Hepatocyte (in vitro differentiated cells): ENCODE data around the gene TSPAN9.
"Not testable (repeated sequence)": the region's sequence is repeated elsewhere in the genome, so short reads cannot be mapped to it uniquely, and the experiment has no call there.

Source experiments
- EZH2 ChIP-seq: fragments of 200-600 bp; sonication (generic); IDR thresholded peaks from 2 replicates; pipeline ENCODE4 v1.6.1; 2016; ENCODE audit warnings: antibody characterized with exemption, mild to moderate bottlenecking, borderline replicate concordance
- EZH2phosphoT487 ChIP-seq: fragments of 200-600 bp; sonication (generic); IDR thresholded peaks from one replicate; pipeline ENCODE4 v1.6.1; 2018; ENCODE audit warnings: antibody characterized with exemption, mild to moderate bottlenecking, low read depth, moderate library complexity; ENCODE audit not compliant: unreplicated experiment, severe bottlenecking
- TF ChIP-seq, protein P1 (sequence below): fragments of 200-600 bp; sonication (generic); IDR thresholded peaks from 2 replicates; pipeline ENCODE4 v1.5.1; 2016; ENCODE audit warnings: antibody characterized with exemption, mild to moderate bottlenecking; ENCODE audit not compliant: poor library complexity

DNA sequence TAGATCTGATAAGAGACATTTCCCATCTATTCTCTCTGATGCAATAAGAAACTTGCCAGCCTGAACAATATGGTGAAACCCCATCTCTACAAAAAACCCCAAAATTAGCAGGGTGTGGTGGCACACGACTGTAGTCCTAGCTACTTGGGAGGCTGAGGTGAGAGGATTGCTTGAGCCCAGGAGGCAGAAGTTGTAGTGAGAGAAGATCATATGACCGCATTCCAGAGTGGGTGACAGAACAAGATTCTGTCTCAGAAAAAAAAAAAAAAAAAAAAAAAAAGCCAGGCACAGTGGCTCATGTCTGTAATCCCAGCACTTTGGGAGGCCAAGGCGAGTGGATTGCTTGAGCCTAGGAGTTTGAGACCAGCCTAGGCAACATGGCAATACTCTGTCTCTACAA is 11.3 kb upstream of the TSPAN9 start:
- not testable (repeated sequence) for TF ChIP-seq EZH2, EZH2phosphoT487
- TF ChIP-seq, protein P1, sequence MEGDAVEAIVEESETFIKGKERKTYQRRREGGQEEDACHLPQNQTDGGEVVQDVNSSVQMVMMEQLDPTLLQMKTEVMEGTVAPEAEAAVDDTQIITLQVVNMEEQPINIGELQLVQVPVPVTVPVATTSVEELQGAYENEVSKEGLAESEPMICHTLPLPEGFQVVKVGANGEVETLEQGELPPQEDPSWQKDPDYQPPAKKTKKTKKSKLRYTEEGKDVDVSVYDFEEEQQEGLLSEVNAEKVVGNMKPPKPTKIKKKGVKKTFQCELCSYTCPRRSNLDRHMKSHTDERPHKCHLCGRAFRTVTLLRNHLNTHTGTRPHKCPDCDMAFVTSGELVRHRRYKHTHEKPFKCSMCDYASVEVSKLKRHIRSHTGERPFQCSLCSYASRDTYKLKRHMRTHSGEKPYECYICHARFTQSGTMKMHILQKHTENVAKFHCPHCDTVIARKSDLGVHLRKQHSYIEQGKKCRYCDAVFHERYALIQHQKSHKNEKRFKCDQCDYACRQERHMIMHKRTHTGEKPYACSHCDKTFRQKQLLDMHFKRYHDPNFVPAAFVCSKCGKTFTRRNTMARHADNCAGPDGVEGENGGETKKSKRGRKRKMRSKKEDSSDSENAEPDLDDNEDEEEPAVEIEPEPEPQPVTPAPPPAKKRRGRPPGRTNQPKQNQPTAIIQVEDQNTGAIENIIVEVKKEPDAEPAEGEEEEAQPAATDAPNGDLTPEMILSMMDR, result not testable (repeated sequence)
